GM18526 (cell line): Measurements from ENCODE around the gene CACNA2D4.

Experiments used
- POLR2A ChIP-seq: IDR thresholded peaks from 3 replicates; pipeline ENCODE4 v1.6.1; 2011; ENCODE audit not compliant: insufficient read length; ENCODE audit errors: extremely low read depth

CACNA2D4 gene

GRCh38 chr12:1749019-1749418 lies 169.4 kb downstream of the CACNA2D4 start:
- TF ChIP-seq POLR2A: no peak

- no peak for TF ChIP-seq POLR2A
These were observed 170.8 kb downstream of the CACNA2D4 start for GRCh38 chr12:1747609-1748008.

GRCh38 chr12:1744932-1745331 lies 173.5 kb downstream of the CACNA2D4 start:
- TF ChIP-seq POLR2A: no peak
